ENCODE results near the gene RBM33. TPM values are rescaled to one million over a fixed set of nuclear protein-coding genes. Genes with fewer than 3 reads are reported as not detected.

Gene RBM33, protein sequence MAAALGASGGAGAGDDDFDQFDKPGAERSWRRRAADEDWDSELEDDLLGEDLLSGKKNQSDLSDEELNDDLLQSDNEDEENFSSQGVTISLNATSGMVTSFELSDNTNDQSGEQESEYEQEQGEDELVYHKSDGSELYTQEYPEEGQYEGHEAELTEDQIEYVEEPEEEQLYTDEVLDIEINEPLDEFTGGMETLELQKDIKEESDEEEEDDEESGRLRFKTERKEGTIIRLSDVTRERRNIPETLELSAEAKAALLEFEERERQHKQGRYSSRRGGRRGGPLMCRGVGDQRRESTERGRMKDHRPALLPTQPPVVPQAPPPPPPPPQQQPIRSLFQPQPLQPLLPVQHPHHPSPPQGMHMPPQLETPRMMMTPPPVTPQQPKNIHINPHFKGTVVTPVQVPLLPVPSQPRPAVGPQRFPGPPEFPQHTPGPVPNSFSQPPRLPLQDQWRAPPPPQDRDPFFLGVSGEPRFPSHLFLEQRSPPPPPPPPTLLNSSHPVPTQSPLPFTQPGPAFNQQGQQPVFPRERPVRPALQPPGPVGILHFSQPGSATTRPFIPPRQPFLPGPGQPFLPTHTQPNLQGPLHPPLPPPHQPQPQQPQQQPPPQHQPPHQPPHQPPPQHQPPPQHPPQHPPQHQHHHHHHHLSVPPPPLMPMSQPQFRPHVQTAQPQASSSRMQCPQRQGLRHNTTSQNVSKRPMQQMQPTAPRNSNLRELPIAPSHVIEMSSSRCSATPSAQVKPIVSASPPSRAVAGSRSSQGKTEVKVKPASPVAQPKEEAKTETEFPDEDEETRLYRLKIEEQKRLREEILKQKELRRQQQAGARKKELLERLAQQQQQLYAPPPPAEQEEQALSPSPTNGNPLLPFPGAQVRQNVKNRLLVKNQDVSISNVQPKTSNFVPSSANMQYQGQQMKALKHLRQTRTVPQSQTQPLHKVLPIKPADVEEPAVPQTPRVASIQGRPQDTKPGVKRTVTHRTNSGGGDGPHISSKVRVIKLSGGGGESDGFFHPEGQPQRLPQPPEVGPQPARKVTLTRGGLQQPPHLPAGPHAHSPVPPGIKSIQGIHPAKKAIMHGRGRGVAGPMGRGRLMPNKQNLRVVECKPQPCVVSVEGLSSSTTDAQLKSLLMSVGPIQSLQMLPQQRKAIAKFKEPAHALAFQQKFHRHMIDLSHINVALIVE
- 10 to 100 TPM; 86.8 to 87.1 TPM for total RNA-seq
- polyA plus RNA-seq (2013, experiment 1 of 2) = 45.7 TPM
- polyA plus RNA-seq (2013, experiment 2 of 2) = 47.6 TPM
- long read RNA-seq, experiment 1, partial matches to known transcripts = 4 of 14 reads
- long read RNA-seq, experiment 1, other reads (novel, unspliced or antisense) = 10 of 14 reads
- long read RNA-seq, experiment 2, full-length matches to known transcripts = 8 of 51 reads
- long read RNA-seq, experiment 2, partial matches to known transcripts = 18 of 51 reads
- long read RNA-seq, experiment 2, other reads (novel, unspliced or antisense) = 25 of 51 reads
- long read RNA-seq, experiment 3, partial matches to known transcripts = 16 of 32 reads
- long read RNA-seq, experiment 3, other reads (novel, unspliced or antisense) = 14 of 32 reads
- long read RNA-seq, experiment 4, partial matches to known transcripts = 0 of 4 reads
- long read RNA-seq, experiment 4, other reads (novel, unspliced or antisense) = 1 of 4 reads

DNA sequence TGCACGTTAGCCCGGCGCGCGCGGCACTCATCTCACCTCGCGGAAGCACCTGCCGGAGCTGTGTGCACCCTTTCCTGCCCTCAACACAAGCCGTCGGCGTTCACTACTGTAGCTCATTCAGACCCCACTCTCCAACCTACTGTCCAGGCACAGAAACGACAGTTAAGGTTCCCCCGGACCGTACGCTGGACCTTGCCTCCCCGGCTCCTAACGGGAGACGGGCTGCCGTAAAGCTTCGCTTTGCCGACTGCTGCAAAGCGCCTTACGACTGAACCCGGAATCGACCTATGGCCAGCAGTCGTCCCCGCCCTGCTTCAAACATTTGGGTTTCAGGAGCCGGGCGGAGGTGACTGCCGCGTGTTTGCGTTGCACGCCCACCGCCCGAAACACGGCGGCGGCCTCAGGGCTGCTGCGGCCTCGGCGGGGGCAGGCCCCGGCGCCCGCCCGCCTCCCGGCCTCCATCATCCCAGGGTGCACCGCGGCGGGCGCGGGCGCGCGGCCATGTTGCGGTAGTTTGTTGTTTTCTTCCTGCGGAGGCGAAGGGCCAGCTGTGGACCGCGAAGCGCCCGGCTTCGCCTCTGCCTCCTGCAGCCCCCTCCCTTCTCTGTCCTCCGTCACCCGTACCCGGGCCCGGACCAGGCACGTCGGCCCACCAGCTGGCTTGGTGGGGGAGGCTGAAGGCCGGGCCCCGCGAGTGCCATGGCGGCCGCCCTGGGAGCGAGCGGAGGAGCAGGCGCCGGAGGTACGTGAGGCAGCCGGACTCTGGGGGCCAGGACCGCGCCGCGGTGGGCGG is at the start of gene RBM33:
RBM33 (plus strand) TSS at position 484 of the 793 bp plus-strand sequence; CDS start at position 700, 216 bp downstream.
- Histone ChIP-seq H3K4me1 (ENCODE audit: control insufficient read depth, insufficient read depth, low read length) (no peaks in the 10 kb centered on the region), H3K4me3 (ENCODE audit: low read length) (peak within 1 kb of the TSS; percentile 96), H3K27ac (ENCODE audit: low read depth, low read length) (peak within 1 kb of the TSS; percentile 95), H3K9me3 (ENCODE audit: control insufficient read depth, low read length) (peaks cover 62% of the 10 kb centered on the region), H3K36me3 (ENCODE audit: control insufficient read depth, insufficient read depth, low read length) (peaks cover 61% of the 10 kb centered on the region), H3K9ac (ENCODE audit: extremely low read depth, low read length, poor library complexity, severe bottlenecking) (peak within 1 kb of the TSS; percentile 88), H3K27me3 (ENCODE audit: control insufficient read depth, insufficient read depth, low read length, poor library complexity, severe bottlenecking) (no peaks in the 10 kb centered on the region)
- TF ChIP-seq, protein P1, sequence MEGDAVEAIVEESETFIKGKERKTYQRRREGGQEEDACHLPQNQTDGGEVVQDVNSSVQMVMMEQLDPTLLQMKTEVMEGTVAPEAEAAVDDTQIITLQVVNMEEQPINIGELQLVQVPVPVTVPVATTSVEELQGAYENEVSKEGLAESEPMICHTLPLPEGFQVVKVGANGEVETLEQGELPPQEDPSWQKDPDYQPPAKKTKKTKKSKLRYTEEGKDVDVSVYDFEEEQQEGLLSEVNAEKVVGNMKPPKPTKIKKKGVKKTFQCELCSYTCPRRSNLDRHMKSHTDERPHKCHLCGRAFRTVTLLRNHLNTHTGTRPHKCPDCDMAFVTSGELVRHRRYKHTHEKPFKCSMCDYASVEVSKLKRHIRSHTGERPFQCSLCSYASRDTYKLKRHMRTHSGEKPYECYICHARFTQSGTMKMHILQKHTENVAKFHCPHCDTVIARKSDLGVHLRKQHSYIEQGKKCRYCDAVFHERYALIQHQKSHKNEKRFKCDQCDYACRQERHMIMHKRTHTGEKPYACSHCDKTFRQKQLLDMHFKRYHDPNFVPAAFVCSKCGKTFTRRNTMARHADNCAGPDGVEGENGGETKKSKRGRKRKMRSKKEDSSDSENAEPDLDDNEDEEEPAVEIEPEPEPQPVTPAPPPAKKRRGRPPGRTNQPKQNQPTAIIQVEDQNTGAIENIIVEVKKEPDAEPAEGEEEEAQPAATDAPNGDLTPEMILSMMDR (conservative IDR thresholded peaks at IDR 0.05) = no peak
- peaks cover 56% of the 10 kb centered on the region for H3K9me3 Mint-ChIP-seq
- 0% methylated on average over 29 to 85 of the region's 85 CpGs for WGBS, 2 experiments (ENCODE audit: insufficient coverage in 1 of 2, insufficient read length in 1 of 2)
- peak within 1 kb of the TSS; percentile 85 for H3K4me3 Mint-ChIP-seq
- peak; percentile 93 for DNase-seq
- H3K27me3 Mint-ChIP-seq (ENCODE audit: insufficient read depth) = peaks cover 2% of the 10 kb centered on the region
- H3K36me3 Mint-ChIP-seq (ENCODE audit: low read depth) = peaks cover 72% of the 10 kb centered on the region
- peak within 1 kb of the TSS; percentile 96 for H3K27ac Mint-ChIP-seq
- H3K4me1 Mint-ChIP-seq = peaks cover 19% of the 10 kb centered on the region

DNA sequence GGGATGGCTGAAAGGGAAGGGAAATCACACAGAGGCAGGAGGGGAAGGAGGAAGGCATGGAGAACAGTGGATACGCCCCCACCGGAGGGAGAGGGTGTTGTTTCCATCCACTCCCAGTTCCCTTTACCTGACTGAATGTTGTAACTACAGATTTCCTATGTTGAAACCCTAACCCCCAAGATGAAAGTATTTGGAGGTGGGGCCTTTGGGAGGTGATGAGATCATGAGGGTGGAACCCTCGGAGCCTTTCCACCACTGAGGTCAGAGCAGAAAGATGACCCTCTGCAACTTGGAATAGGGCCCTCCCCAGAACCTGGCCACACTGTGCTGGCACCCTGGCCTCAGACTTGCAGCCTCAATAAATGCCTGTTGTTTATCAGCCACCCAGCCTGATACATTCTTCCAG is 49.5 kb upstream of the RBM33 start:
- peak overlapping the region; percentile 24 for H3K27ac Mint-ChIP-seq
- H3K4me1 Mint-ChIP-seq = peaks cover 22% of the 10 kb centered on the region
- Histone ChIP-seq H3K9me3 (ENCODE audit: control insufficient read depth, low read length) (no peaks in the 10 kb centered on the region), H3K4me1 (ENCODE audit: control insufficient read depth, insufficient read depth, low read length) (no peaks in the 10 kb centered on the region), H3K36me3 (ENCODE audit: control insufficient read depth, insufficient read depth, low read length) (no peaks in the 10 kb centered on the region), H3K9ac (ENCODE audit: extremely low read depth, low read length, poor library complexity, severe bottlenecking) (no peak overlapping the region), H3K27ac (ENCODE audit: low read depth, low read length) (no peak overlapping the region), H3K27me3 (ENCODE audit: control insufficient read depth, insufficient read depth, low read length, poor library complexity, severe bottlenecking) (no peaks in the 10 kb centered on the region), H3K4me3 (ENCODE audit: low read length) (no peak overlapping the region)
- 51 to 80% methylated on average over 1 to 3 of the region's 3 CpGs for WGBS, 2 experiments (ENCODE audit: insufficient coverage in 1 of 2, insufficient read length in 1 of 2)
- H3K4me3 Mint-ChIP-seq = no peak overlapping the region
- no peaks in the 10 kb centered on the region for H3K36me3 Mint-ChIP-seq (ENCODE audit: low read depth)
- no peaks in the 10 kb centered on the region for H3K9me3 Mint-ChIP-seq
- DNase-seq = peak; percentile 84
- TF ChIP-seq, protein P1 (conservative IDR thresholded peaks at IDR 0.05) = peak; percentile 34
- H3K27me3 Mint-ChIP-seq (ENCODE audit: insufficient read depth) = no peaks in the 10 kb centered on the region
